Endothelial cell of umbilical vein (primary cell): ENCODE results near the gene ST3GAL5. TPM values are rescaled to one million over a fixed set of nuclear protein-coding genes. Genes with fewer than 3 reads are reported as not detected.

Source experiments
- BruUV-seq: library from RNA; stranded (reverse); fragments of 400-500 nt; replicated peaks from 2 replicates; lab custom pipeline; 2021; lab: Mats Ljungman, UMichigan
- CTCF ChIA-PET: fragments of 300-600, 350-600 bp; sonication (Branson Sonifier 250); formaldehyde crosslinking; loops from one replicate; lab custom pipeline; 2021; ENCODE audit warnings: antibody characterized with exemption, inconsistent platforms; lab: Charles Lee
- POLR2A ChIA-PET: fragments of 300-600, 350-600 bp; sonication (Branson Sonifier 250); formaldehyde crosslinking; loops from one replicate; lab custom pipeline; 2021; ENCODE audit warnings: antibody characterized with exemption, inconsistent platforms; lab: Charles Lee
- DNase-seq: peaks from one replicate; pipeline ENCODE4 v3.0.0-alpha.2; 2011; ENCODE audit warnings: low read depth, low spot score
- FAIRE-seq: peaks from 2 replicates; lab custom pipeline; 2011; peaks lifted over from hg19 to GRCh38; lab: Jason Lieb, UNC
- H2AFZ ChIP-seq: 2 replicates; pipeline ENCODE4 v1.6.0; 2012; ENCODE audit warnings: low read depth, low read length, control low read depth, inconsistent platforms
- H3K27ac ChIP-seq: 2 replicates; pipeline ENCODE4 v1.5.1; 2011; ENCODE audit warnings: low read depth, mild to moderate bottlenecking, control low read depth, low read length, moderate library complexity; ENCODE audit not compliant: insufficient read depth
- H3K27me3 ChIP-seq, 2 experiments: 2 replicates each; pipeline versions ENCODE4 v1.6.0 to v1.6.1; 2011; ENCODE audit warnings: low read length in 2 of 2, mixed read lengths in 1 of 2; ENCODE audit not compliant: control insufficient read depth in 2 of 2, insufficient read depth in 2 of 2
- H3K36me3 ChIP-seq, 2 experiments: 2 replicates in 1 of 2; 3 replicates in 1 of 2; pipeline ENCODE4 v1.5.1; 2011; ENCODE audit warnings: low read length in 2 of 2, mild to moderate bottlenecking in 1 of 2, moderate library complexity in 1 of 2; ENCODE audit not compliant: control insufficient read depth in 2 of 2, insufficient read depth in 2 of 2; ENCODE audit errors: extremely low read depth in 1 of 2
- H3K4me1 ChIP-seq: 3 replicates; pipeline ENCODE4 v1.5.1; 2011; ENCODE audit warnings: mild to moderate bottlenecking, low read length; ENCODE audit not compliant: control insufficient read depth, insufficient read depth; ENCODE audit errors: extremely low read depth
- H3K4me2 ChIP-seq: 2 replicates; pipeline ENCODE4 v1.6.1; 2011; ENCODE audit warnings: low read length, control low read depth, mixed read lengths; ENCODE audit not compliant: insufficient read depth
- H3K4me3 ChIP-seq, 3 experiments: fragments of 200-600 bp in 1 of 3; sonication (generic), shearing (Covaris generic) in 1 of 3; replicated peaks in 1 of 3; 2 replicates each; pipeline ENCODE4 v1.5.1; 2011 to 2016; ENCODE audit warnings: control low read depth in 3 of 3, low read length in 3 of 3, mild to moderate bottlenecking in 2 of 3, inconsistent platforms in 1 of 3, low read depth in 1 of 3, moderate library complexity in 1 of 3; ENCODE audit not compliant: insufficient read depth in 1 of 3
- H3K79me2 ChIP-seq: 2 replicates; pipeline ENCODE4 v1.6.0; 2012; ENCODE audit warnings: low read length, inconsistent platforms; ENCODE audit not compliant: control insufficient read depth, insufficient read depth
- H3K9ac ChIP-seq: replicated peaks from 2 replicates; pipeline ENCODE3; 2011; ENCODE audit warnings: low read length, control low read depth; ENCODE audit not compliant: insufficient read depth; ENCODE audit errors: extremely low read depth
- H3K9me1 ChIP-seq: replicated peaks from 3 replicates; pipeline ENCODE4 v1.6.0; 2011; ENCODE audit warnings: mild to moderate bottlenecking, low read length; ENCODE audit not compliant: control insufficient read depth, insufficient read depth; ENCODE audit errors: extremely low read depth
- H3K9me3 ChIP-seq: replicated peaks from 2 replicates; pipeline ENCODE4 v1.5.1; 2012; ENCODE audit warnings: low read length, inconsistent platforms; ENCODE audit not compliant: control insufficient read depth, insufficient read depth
- H4K20me1 ChIP-seq: replicated peaks from 2 replicates; pipeline ENCODE3; 2011; ENCODE audit warnings: mild to moderate bottlenecking, low read length; ENCODE audit not compliant: control insufficient read depth, insufficient read depth; ENCODE audit errors: extremely low read depth
- CTCF ChIP-seq, 2 donors: IDR thresholded peaks; 1 replicate in 1 of 2; 2 replicates in 1 of 2; pipeline ENCODE4 v1.5.1; 2011; ENCODE audit warnings: low read length in 2 of 2, mild to moderate bottlenecking in 2 of 2, moderate library complexity in 2 of 2, control low read depth in 1 of 2, inconsistent platforms in 1 of 2, low read depth in 1 of 2; ENCODE audit not compliant: insufficient read depth in 1 of 2; ENCODE audit errors: extremely low read depth in 1 of 2
- EZH2 ChIP-seq: IDR thresholded peaks from 2 replicates; pipeline ENCODE4 v1.6.1; 2012; ENCODE audit warnings: borderline replicate concordance, low read depth, mild to moderate bottlenecking, moderate library complexity, low read length, inconsistent platforms; ENCODE audit not compliant: severe bottlenecking
- FOS ChIP-seq: IDR thresholded peaks from 2 replicates; pipeline ENCODE4 v1.6.1; 2011; ENCODE audit warnings: mild to moderate bottlenecking, low read length, moderate library complexity, borderline replicate concordance; ENCODE audit not compliant: insufficient read depth
- GATA2 ChIP-seq: IDR thresholded peaks from 2 replicates; pipeline ENCODE4 v1.7.0; 2011; ENCODE audit warnings: low read depth, mild to moderate bottlenecking, moderate library complexity, mixed read lengths, low read length; ENCODE audit not compliant: insufficient read length, insufficient read depth
- JUN ChIP-seq: IDR thresholded peaks from 2 replicates; pipeline ENCODE4 v1.6.1; 2011; ENCODE audit warnings: borderline replicate concordance, low read depth; ENCODE audit not compliant: insufficient read length, insufficient read depth
- MAX ChIP-seq: IDR thresholded peaks from 2 replicates; pipeline ENCODE4 v1.6.1; 2011; ENCODE audit not compliant: insufficient read depth, insufficient read length
- MYC ChIP-seq: IDR thresholded peaks from one replicate; pipeline ENCODE4 v1.6.1; 2011; ENCODE audit warnings: mild to moderate bottlenecking, low read depth, low read length
- POLR2A ChIP-seq: IDR thresholded peaks from 2 replicates; pipeline ENCODE4 v1.6.1; 2012; ENCODE audit warnings: low read depth, mild to moderate bottlenecking, control low read depth, low read length
- POLR2AphosphoS5 ChIP-seq: IDR thresholded peaks from 2 replicates; pipeline ENCODE4 v1.6.1; 2012; ENCODE audit warnings: low read depth, mild to moderate bottlenecking, control low read depth, low read length, moderate library complexity; ENCODE audit not compliant: insufficient read depth
- dilution Hi-C: fragments of 300-500 bp; cut with MboI; formaldehyde crosslinking; loops from one replicate; pipeline ENCODE4 v1.15.0; 2019; ENCODE audit warnings: low sequenced_read_pairs; ENCODE audit not compliant: extremely low pct_ligation_motif_present
- intact Hi-C: fragments of 100-400 bp; cut with micrococcal nuclease; formaldehyde crosslinking; loops from one replicate; pipeline ENCODE4 v1.10.0; 2022
- polyA plus RNA-seq, 4 experiments: library from polyadenylated mRNA; depleted of rRNA in 3 of 4; stranded (reverse) in 3 of 4; unstranded in 1 of 4; fragments of >200 nt; gene quantifications; 2 replicates each; pipeline versions ENCODE4 v1.2.1 to v1.2.3, GENCODE V29; 2011 to 2012; ENCODE audit warnings: missing spikeins in 1 of 4
- total RNA-seq: library from RNA; stranded (reverse); gene quantifications from 2 replicates; pipeline ENCODE4 v1.2.3, GENCODE V29; 2021

Gene ST3GAL5
- total and polyA plus RNA-seq, 2 donors (not counting 3 experiments of a cell fraction or from before 2014, with no cell fraction given) = 9.5 to 16.0 TPM

GRCh38 chr2:85887566-85888019 is 1.2 kb downstream of the ST3GAL5 start:
- Histone ChIP-seq H3K4me3 (peak overlapping the region in 2 of 3 experiments; percentile 69 to 71), H3K9ac (peak overlapping the region; percentile 51), H3K27ac (no peak overlapping the region), H3K9me3 (no peaks in the 10 kb centered on the region), H2AFZ (peak overlapping the region; percentile 86), H3K36me3 (no peaks in the 10 kb centered on the region), H3K9me1 (no peaks in the 10 kb centered on the region), H3K4me1 (peaks cover 27% of the 10 kb centered on the region), H4K20me1 (no peaks in the 10 kb centered on the region), H3K4me2 (peak overlapping the region; percentile 94), H3K27me3 (no peaks in the 10 kb centered on the region), H3K79me2 (no peaks in the 10 kb centered on the region)
- FAIRE-seq (peak; percentile 86), DNase-seq (peak; percentile 50)
- ChIA-PET POLR2A (no interaction called here), CTCF (interaction anchor here (0.8 to 6.3 kb wide), 15 partner anchors 9 to 197 kb away, joined by 3 to 194 read pairs (median 6); no protein-coding TSS in a partner anchor)
- intact Hi-C loops = loop anchor here (2.0 to 5.0 kb wide), 3 partner anchors 141 to 185 kb away; no protein-coding TSS in a partner anchor
- TF ChIP-seq MYC = no peak
- peak; percentile 38 for TF ChIP-seq FOS
- TF ChIP-seq MAX = peak; percentile 53
- no TSS peak for BruUV-seq
- dilution Hi-C loops = no loop called here

GRCh38 chr2:85886590-85886989 is 2.2 kb downstream of the ST3GAL5 start:
- ChIA-PET CTCF (interaction anchor here (1.0 to 6.3 kb wide), 10 partner anchors 8 to 191 kb away, joined by 3 to 194 read pairs (median 7); no protein-coding TSS in a partner anchor), POLR2A (no interaction called here)
- no peaks in the 10 kb centered on the region for H3K79me2 ChIP-seq
- no peaks in the 10 kb centered on the region for H3K27me3 ChIP-seq
- H3K9me3 ChIP-seq = no peaks in the 10 kb centered on the region
- DNase-seq = peak; percentile 75
- H3K9me1 ChIP-seq = no peaks in the 10 kb centered on the region
- H3K4me3 ChIP-seq = no peak overlapping the region
- H2AFZ ChIP-seq = peak overlapping the region; percentile 20
- intact Hi-C loops = loop anchor here (5.0 kb wide), 1 partner anchor 159 kb away; no protein-coding TSS in a partner anchor
- dilution Hi-C loops = no loop called here
- H3K27ac ChIP-seq = no peak overlapping the region
- no peak overlapping the region for H3K9ac ChIP-seq
- no peaks in the 10 kb centered on the region for H4K20me1 ChIP-seq
- H3K4me2 ChIP-seq = peak overlapping the region; percentile 94
- H3K4me1 ChIP-seq = peaks cover 27% of the 10 kb centered on the region
- TSS peak; percentile 2 for BruUV-seq
- H3K36me3 ChIP-seq = no peaks in the 10 kb centered on the region
- peak; percentile 91 for FAIRE-seq
- TF ChIP-seq CTCF (IDR thresholded peaks at IDR 0.05; ENCODE audit: extremely low read depth in 1 of 2, insufficient read depth in 1 of 2, low read depth in 1 of 2, low read length in 2 of 2) (no peak), EZH2 (no peak), MAX (no peak), MYC (no peak), POLR2A (no peak), POLR2AphosphoS5 (peak; percentile 38), FOS (peak; percentile 76), GATA2 (no peak), JUN (peak; percentile 47)
